ENCODE measurements around the gene PLEKHA4.

DNA sequence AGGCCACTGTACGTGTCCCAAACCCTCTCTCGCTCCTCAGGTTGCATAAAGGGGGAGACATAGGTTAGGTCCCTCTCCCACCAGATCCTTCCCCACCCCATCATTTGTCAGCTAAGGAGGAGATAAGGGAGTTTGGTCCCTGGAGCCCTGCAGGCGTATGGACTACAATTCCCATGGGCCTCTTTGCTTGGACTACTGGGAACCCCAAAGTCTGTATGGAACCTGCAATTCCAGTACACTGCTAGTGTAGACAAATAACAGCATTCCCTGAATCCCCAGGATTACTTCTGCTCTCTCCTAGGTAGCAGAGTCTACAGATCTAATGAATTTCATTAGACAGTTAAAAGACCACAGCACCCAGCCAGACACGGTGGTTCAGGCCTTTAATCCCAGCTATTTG is 16.1 kb downstream of the PLEKHA4 start:
- TF ChIP-seq, protein P1, sequence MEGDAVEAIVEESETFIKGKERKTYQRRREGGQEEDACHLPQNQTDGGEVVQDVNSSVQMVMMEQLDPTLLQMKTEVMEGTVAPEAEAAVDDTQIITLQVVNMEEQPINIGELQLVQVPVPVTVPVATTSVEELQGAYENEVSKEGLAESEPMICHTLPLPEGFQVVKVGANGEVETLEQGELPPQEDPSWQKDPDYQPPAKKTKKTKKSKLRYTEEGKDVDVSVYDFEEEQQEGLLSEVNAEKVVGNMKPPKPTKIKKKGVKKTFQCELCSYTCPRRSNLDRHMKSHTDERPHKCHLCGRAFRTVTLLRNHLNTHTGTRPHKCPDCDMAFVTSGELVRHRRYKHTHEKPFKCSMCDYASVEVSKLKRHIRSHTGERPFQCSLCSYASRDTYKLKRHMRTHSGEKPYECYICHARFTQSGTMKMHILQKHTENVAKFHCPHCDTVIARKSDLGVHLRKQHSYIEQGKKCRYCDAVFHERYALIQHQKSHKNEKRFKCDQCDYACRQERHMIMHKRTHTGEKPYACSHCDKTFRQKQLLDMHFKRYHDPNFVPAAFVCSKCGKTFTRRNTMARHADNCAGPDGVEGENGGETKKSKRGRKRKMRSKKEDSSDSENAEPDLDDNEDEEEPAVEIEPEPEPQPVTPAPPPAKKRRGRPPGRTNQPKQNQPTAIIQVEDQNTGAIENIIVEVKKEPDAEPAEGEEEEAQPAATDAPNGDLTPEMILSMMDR (IDR thresholded peaks at IDR 0.05), result no peak
- TF ChIP-seq EZH2phosphoT487 (IDR thresholded peaks at IDR 0.05), result no peak
